CD4-positive, alpha-beta T cell treated with Interleukin-21 for 1 hour (primary cell): ENCODE results near the gene KCNJ9.
"Not testable (repeated sequence)": the region's sequence is repeated elsewhere in the genome, so short reads cannot be mapped to it uniquely, and the experiment has no call there.

Source experiments
- DNase-seq: peaks from one replicate; pipeline ENCODE4 v3.0.0-alpha.2; 2020

Gene KCNJ9

DNA sequence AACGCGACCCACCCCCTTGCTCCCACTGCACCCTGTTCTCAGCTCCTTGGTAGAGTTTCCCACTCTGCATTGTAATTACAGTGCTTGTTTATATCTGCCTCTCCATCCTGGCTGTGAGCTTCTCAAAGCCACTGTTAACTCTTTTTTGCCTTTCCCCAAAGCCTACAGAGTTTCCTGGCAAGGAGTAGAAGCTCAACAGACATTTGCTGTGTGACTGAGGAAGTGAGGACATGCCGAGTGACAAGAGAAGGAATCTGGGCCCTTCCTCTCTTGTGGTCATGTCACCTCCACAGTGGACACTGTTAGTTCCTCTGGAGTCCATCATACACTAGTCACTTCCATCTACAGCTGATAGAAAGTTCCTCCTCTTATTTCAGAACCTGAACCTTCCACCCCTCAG lies 23.1 kb downstream of the KCNJ9 start:
- DNase-seq: peak; percentile 10

DNA sequence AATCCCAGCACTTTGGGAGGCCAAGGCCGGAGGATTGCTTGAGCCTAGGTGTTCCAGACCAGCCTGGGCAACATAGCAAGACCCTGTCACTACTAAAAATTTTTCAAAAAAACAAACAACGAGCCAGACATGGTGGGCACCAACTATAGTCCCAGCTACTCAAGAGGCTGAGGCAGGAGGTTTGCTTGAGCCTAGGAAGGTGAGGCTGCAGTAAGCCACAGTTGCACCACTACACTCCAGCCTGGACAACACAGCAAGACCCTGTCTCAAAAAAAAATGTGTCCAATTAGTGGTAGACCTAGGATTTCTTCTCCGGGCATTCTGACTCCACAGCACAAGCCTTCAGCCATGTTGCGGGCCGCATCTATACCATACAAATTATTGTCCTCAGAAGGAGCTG lies 23.8 kb downstream of the KCNJ9 start:
- no peak for DNase-seq

- DNase-seq: no peak
Measured at GRCh38 chr1:160107512-160107911, 26.2 kb downstream of the KCNJ9 start.

DNA sequence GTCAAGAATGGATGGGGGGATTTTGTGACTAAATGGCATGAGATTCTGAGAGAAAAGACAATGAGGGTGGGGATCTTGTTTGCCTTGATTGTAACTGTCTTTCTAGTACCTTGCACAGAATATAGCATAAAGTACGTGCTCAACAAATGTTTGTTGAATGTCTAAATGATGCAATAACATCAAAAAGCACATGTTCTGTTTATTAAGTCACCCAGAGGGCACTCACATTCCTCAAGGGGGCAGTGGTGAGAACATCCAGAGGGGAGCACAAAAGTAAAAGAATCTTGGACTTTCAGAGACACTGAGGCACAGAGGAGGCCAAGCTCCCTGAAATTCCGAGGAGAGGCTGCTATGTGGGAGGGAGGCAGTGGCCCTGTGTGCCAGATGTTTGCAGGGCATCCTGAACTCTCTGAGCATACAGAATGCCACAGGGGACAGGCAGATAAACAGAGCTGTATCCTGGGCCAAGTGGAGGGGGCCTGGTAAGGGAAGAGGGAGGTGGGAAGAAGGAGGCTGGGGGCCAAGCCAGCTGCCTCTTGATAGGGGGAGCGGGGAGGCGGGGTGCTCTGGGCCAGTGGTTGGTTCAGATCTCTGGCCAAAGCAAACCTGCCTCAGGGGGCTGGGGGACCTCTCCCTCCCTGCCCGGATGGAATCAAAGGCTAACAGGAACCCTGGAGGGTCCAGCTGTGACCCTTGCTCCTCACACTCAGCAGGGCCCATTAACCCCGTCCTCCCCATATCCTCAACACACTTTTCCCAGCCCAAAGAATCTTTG lies 27.7 kb downstream of the KCNJ9 start:
- DNase-seq: peak; percentile 47

DNA sequence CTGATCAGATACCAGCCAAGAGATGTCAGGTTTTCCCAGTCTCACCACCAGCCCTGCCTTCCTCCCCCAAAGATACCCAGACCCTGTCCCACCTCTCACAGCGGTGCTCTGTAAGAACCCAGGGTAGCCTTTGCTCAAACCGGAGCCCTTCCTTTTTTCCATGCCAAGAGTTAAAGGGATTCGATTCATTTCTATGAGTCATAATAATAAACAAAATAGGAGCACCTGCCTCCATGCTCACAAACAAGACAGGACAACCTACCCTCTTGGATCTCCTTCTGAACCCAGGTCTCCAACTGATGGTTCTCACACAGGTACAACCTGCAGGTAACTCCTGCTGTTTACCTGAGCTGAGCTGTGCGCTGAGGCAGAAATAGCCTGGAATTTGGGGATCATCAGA lies 28.3 kb downstream of the KCNJ9 start:
- no peak for DNase-seq

GRCh38 chr1:160111462-160111861 lies 30.1 kb downstream of the KCNJ9 start:
- not testable (repeated sequence) for DNase-seq

DNA sequence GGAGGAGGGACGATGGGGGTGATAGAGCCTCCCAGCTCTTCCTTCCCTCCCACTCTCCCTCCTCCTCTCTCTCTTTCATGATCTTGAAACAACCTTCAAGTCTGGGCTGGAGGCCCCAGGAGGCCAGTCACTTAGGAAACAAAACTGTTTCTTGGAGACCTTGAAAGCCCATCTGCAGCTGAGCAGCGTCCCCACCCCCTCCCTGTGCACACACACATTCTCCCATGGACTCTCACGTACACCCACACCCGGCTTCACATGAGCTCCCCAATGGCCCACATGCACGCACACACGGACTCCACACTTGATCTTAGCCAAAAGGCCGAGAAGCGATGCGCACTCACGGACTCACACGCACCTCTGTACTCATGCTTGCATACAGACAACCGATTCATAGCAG lies 31.0 kb downstream of the KCNJ9 start:
- DNase-seq: no peak

DNA sequence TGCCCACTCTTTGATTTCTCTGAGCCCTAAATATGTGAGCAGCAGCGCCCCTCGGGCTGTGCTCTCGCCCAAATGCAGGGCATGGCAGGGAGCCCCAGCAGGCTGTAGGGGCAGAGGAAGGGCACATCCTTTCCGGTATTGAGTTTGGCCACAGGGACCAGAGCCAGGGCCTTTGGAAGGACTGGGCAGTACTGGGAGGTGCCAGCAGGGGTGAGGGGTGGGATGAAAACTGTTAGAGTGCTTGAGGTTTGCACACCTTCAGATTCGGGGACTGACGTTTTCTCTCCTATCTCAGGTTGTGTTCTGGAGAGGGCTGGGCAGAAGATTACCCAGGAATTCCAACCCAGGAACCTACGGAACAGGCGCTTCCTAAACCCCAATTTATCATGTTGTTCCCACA lies 32.1 kb downstream of the KCNJ9 start:
- no peak for DNase-seq

DNA sequence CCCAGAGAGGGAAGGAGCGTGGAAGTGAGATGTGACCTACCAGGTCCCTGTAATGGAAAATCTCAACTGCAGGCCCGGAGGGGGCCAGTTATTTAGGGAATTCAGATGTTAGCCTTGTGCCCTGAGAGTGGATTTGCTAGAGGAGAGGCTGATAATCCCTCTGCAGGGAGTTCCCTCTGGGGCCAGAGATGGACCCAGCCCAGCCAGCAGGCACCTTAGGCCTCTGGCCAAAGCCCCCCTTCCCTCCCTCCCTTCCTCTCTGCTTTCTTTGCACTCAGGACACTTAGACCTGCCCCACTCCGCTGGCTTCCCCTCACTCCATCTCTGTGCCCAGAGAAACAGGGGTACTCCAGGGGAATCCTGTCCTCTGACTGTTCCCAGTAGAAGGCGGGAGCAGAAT lies 32.7 kb downstream of the KCNJ9 start:
- no peak for DNase-seq

DNA sequence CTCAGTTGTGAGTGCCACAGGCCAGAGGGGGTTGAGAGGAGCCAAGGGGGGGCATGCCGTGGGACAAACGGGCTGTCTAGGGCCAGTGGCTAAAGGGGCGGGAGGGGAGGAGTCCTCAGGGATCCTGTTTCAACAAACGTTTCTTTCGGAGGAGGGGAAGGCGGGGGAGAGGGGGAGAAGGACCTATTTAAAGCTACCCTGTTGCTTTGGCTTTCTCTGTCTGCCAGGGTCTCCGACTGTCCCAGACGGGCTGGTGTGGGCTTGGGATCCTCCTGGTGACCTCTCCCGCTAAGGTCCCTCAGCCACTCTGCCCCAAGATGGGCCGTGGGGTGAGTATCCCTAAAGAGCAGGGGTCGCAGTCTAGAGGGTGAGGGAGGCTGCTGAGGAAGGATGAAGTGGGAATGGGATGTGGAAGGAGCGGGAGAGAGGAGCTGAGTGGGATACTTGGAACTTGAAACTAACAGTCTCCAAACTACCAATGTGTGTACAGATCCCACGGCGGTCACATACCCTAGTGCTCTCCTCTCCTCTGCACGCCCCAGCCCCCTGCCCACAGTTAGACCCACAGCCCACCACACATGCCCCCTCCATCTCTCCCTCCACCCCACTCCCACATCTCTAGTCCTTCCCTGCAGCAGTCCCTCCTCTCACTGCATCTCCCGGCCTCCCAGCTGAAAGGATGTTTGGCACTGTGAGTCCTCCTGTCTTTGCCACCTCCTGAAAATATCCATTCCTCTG lies 34.4 kb downstream of the KCNJ9 start, which contains the start of gene ATP1A2:
TSS of gene ATP1A2 (plus strand) at position 215 of the 738 bp plus-strand sequence. CDS start at position 318, 103 bp downstream.
- no peak for DNase-seq

- DNase-seq: no peak
Measured at GRCh38 chr1:160116283-160117147, 35.2 kb downstream of the KCNJ9 start.

GRCh38 chr1:160117300-160117699 lies 36.0 kb downstream of the KCNJ9 start:
- DNase-seq: no peak

DNA sequence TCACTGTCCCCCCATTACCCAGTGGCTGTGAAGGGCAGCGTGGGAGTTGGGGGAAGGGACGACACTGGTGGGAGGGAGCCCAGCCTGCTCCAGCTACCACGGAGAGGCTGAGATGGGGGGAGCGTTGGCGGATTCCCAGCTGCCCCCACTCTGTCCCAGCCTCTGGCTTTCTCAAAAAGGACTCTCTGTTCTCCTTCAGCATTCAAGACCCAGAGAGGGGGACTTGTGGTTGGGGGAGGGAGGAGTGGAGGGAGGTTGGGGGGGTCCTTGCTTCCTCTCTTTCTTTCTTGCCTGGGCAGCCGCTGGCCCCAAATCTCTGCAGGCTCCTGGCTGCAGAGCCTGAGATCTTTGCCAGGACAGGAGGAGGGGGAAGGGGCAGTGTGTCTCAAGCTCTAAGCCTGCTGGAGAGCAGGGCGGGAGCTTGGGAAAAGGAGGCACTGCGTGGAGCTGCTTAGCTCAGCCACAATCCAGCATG lies 36.4 kb downstream of the KCNJ9 start:
- no peak for DNase-seq

- no peak for DNase-seq
Measured at GRCh38 chr1:160118928-160119327, 37.6 kb downstream of the KCNJ9 start.

- no peak for DNase-seq
Measured at GRCh38 chr1:160120797-160121196, 39.5 kb downstream of the KCNJ9 start.

GRCh38 chr1:160121388-160121787 lies 40.0 kb downstream of the KCNJ9 start:
- no peak for DNase-seq

DNA sequence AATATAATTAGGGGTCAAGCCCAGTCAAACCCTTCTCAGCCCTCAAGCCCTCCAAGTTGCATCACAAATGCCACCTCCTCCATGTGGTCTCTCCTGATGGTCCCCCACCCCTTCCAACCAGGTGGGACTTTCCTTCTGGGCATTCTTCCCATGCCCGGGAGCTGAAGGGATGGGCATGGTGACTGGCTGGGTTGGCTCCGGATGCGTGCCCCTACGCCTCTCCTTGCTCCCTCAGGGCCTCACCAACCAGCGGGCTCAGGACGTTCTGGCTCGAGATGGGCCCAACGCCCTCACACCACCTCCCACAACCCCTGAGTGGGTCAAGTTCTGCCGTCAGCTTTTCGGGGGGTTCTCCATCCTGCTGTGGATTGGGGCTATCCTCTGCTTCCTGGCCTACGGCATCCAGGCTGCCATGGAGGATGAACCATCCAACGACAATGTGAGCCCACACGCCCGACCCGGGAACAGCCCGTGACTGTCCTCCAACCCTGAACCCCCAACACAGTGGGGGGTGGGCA lies 41.7 kb downstream of the KCNJ9 start:
- no peak for DNase-seq

- DNase-seq: no peak
Measured at GRCh38 chr1:160123726-160124125, 42.4 kb downstream of the KCNJ9 start.

DNA sequence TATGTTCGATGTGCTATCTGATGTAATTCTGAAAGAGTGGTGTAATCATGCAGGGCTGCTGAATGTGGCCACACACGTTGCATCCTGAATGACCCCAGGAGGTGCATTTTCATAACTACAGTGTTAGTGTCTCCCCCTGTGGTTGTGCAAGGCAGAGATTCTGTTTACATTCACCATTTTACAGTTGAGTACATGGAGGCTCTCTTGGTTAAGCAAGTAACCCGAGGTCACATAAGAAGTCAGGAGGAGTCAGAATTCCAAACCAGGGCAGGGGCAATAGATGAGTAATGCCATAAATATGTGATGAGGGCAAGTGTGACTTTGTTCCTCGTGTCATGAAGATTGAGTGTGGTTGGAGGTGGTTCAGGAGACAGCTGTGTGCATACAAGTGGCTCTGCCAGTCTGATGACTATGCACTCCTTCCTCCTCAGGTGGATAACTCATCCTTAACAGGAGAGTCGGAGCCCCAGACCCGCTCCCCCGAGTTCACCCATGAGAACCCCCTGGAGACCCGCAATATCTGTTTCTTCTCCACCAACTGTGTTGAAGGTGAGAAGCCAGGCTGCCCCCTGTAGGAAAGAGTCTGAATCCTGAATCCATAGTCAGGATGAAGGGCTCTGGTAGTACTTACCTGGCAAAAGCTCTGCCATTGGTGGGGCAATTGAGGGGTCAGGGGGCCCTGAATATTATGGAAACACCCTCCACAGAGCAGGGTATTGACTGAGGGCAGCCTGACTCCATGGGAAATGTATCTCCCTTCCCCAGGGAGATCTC lies 43.6 kb downstream of the KCNJ9 start:
- DNase-seq: no peak

DNA sequence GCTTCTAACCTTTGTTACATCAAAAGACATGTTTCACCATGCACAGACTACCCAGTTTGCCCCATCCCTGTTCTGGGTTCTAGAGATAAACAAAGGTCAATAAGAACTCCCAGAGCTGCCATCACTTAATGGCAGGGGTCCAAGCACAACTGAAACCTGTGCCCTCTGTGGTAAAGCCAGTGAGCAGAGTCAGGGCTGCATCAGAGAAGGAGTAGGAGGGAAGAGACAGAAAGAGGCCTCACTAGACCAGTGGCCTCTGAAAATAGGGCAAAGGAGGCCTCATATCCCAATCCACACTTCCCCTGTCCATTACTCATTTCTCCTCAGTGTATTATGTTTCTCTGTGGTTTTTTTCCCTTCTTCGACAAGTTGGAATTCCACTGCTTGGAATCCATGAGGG lies 44.4 kb downstream of the KCNJ9 start:
- DNase-seq: no peak

- not testable (repeated sequence) for DNase-seq
Measured at GRCh38 chr1:160126342-160126741, 45.0 kb downstream of the KCNJ9 start.

- DNase-seq: no peak
Measured at GRCh38 chr1:160127381-160127780, 46.0 kb downstream of the KCNJ9 start.
